H9 (cell line): ENCODE measurements around the gene TMEM54. TPM values are rescaled to one million over a fixed set of nuclear protein-coding genes. Genes with fewer than 3 reads are reported as not detected.

Source experiments
- DNase-seq: peaks from one replicate; pipeline ENCODE4 v3.0.0-alpha.2; 2017
- H2AFZ ChIP-seq: one replicate; pipeline ENCODE4 v1.6.1; 2013; ENCODE audit warnings: mild to moderate bottlenecking, low read length, control low read depth, moderate library complexity
- H2AK5ac ChIP-seq: 2 replicates; pipeline ENCODE4 v1.6.1; 2013; ENCODE audit warnings: low read length, control low read depth, mixed read lengths; ENCODE audit not compliant: insufficient read length
- H2BK120ac ChIP-seq: one replicate; pipeline ENCODE4 v1.6.1; 2013; ENCODE audit warnings: low read depth, mild to moderate bottlenecking, low read length, control low read depth, inconsistent platforms; ENCODE audit not compliant: poor library complexity, severe bottlenecking
- H2BK12ac ChIP-seq: 2 replicates; pipeline ENCODE4 v1.6.1; 2013; ENCODE audit warnings: low read length, control low read depth, mixed read lengths, low read depth; ENCODE audit not compliant: insufficient read length
- H2BK15ac ChIP-seq: 2 replicates; pipeline ENCODE4 v1.6.1; 2013; ENCODE audit warnings: low read depth, low read length, control low read depth
- H2BK20ac ChIP-seq: one replicate; pipeline ENCODE4 v1.6.1; 2013; ENCODE audit warnings: low read depth, mild to moderate bottlenecking, low read length, control low read depth, inconsistent platforms; ENCODE audit not compliant: poor library complexity, severe bottlenecking
- H2BK5ac ChIP-seq: 2 replicates; pipeline ENCODE4 v1.6.1; 2013; ENCODE audit warnings: low read length, control low read depth, mixed read lengths; ENCODE audit not compliant: insufficient read length
- H3K14ac ChIP-seq: 2 replicates; pipeline ENCODE4 v1.6.1; 2013; ENCODE audit warnings: low read length, control low read depth; ENCODE audit not compliant: insufficient read depth
- H3K18ac ChIP-seq: 2 replicates; pipeline ENCODE4 v1.6.1; 2013; ENCODE audit warnings: low read depth, mild to moderate bottlenecking, mixed read lengths, low read length, control low read depth; ENCODE audit not compliant: insufficient read length
- H3K23ac ChIP-seq: 2 replicates; pipeline ENCODE4 v1.6.1; 2013; ENCODE audit warnings: low read length, control low read depth, mixed read lengths, low read depth; ENCODE audit not compliant: insufficient read length
- H3K23me2 ChIP-seq: 2 replicates; pipeline ENCODE4 v1.6.1; 2013; ENCODE audit warnings: low read depth, mild to moderate bottlenecking, mixed read lengths, low read length, control low read depth; ENCODE audit not compliant: insufficient read length, poor library complexity, severe bottlenecking
- H3K27ac ChIP-seq: 2 replicates; pipeline ENCODE4 v1.5.1; 2013; ENCODE audit warnings: low read length, control low read depth, mixed read lengths, low read depth; ENCODE audit not compliant: insufficient read length
- H3K27me3 ChIP-seq: 2 replicates; pipeline ENCODE4 v1.6.1; 2013; ENCODE audit warnings: low read length, control low read depth, inconsistent platforms; ENCODE audit not compliant: insufficient read depth
- H3K4ac ChIP-seq: 2 replicates; pipeline ENCODE4 v1.6.1; 2013; ENCODE audit warnings: low read depth, mild to moderate bottlenecking, control low read depth, inconsistent platforms, low read length, moderate library complexity
- H3K4me1 ChIP-seq: 2 replicates; pipeline ENCODE4 v1.6.1; 2013; ENCODE audit warnings: low read length, control low read depth, inconsistent platforms; ENCODE audit not compliant: insufficient read depth
- H3K4me2 ChIP-seq: 2 replicates; pipeline ENCODE4 v1.6.1; 2013; ENCODE audit warnings: low read length, control low read depth, mixed read lengths; ENCODE audit not compliant: insufficient read length, insufficient read depth
- H3K56ac ChIP-seq: 2 replicates; pipeline ENCODE4 v1.6.1; 2013; ENCODE audit warnings: low read depth, mild to moderate bottlenecking, mixed read lengths, low read length, control low read depth; ENCODE audit not compliant: insufficient read length
- H3K79me1 ChIP-seq: 2 replicates; pipeline ENCODE4 v1.6.1; 2013; ENCODE audit warnings: low read depth, mild to moderate bottlenecking, moderate library complexity, low read length, control low read depth, inconsistent platforms; ENCODE audit not compliant: insufficient read depth, poor library complexity, severe bottlenecking
- H3K79me2 ChIP-seq: 2 replicates; pipeline ENCODE4 v1.6.1; 2013; ENCODE audit warnings: low read length, control low read depth, inconsistent platforms; ENCODE audit not compliant: insufficient read depth
- H3K9ac ChIP-seq: 2 replicates; pipeline ENCODE4 v1.6.1; 2013; ENCODE audit warnings: low read length, control low read depth, mixed read lengths; ENCODE audit not compliant: insufficient read length; ENCODE audit errors: extremely low read depth
- H3K9me3 ChIP-seq: one replicate; pipeline ENCODE4 v1.6.1; 2013; ENCODE audit warnings: low read depth, low read length, inconsistent platforms; ENCODE audit not compliant: control insufficient read depth
- H3T11ph ChIP-seq: one replicate; pipeline ENCODE4 v1.6.1; 2013; ENCODE audit warnings: mild to moderate bottlenecking, low read length, control low read depth, inconsistent platforms
- H4K20me1 ChIP-seq: one replicate; pipeline ENCODE4 v1.6.1; 2013; ENCODE audit not compliant: control insufficient read depth, insufficient read length, insufficient read depth
- H4K5ac ChIP-seq: 2 replicates; pipeline ENCODE4 v1.6.1; 2013; ENCODE audit warnings: low read depth, mild to moderate bottlenecking, mixed read lengths, low read length, control low read depth; ENCODE audit not compliant: insufficient read length
- H4K8ac ChIP-seq: replicated peaks from 2 replicates; pipeline ENCODE4 v1.6.1; 2013; ENCODE audit warnings: low read length, control low read depth, mixed read lengths, low read depth; ENCODE audit not compliant: insufficient read length
- H4K91ac ChIP-seq: 2 replicates; pipeline ENCODE4 v1.6.1; 2013; ENCODE audit warnings: low read depth, mild to moderate bottlenecking, moderate library complexity, mixed read lengths, low read length, control low read depth; ENCODE audit not compliant: insufficient read length
- H3K27ac Mint-ChIP-seq, 3 experiments: 2 replicates in 2 of 3; 3 replicates in 1 of 3; pipeline ENCODE4 v1.8.0; 2020 to 2021; ENCODE audit warnings: mixed read lengths in 3 of 3, mild to moderate bottlenecking in 1 of 3, moderate library complexity in 1 of 3
- H3K27me3 Mint-ChIP-seq: 2 replicates; pipeline ENCODE4 v1.8.0; 2021; ENCODE audit warnings: low read depth, mild to moderate bottlenecking, moderate library complexity, mixed read lengths
- H3K36me3 Mint-ChIP-seq, 3 experiments: 2 replicates in 2 of 3; 3 replicates in 1 of 3; pipeline ENCODE4 v1.8.0; 2020 to 2021; ENCODE audit warnings: low read depth in 3 of 3, mixed read lengths in 3 of 3; ENCODE audit not compliant: insufficient read depth in 1 of 3
- H3K4me1 Mint-ChIP-seq, 2 experiments: 2 replicates each; pipeline ENCODE4 v1.8.0; 2020; ENCODE audit warnings: mixed read lengths in 2 of 2
- H3K4me3 Mint-ChIP-seq, 2 experiments: 2 replicates in 1 of 2; 3 replicates in 1 of 2; pipeline ENCODE4 v1.8.0; 2020 to 2021; ENCODE audit warnings: mild to moderate bottlenecking in 2 of 2, mixed read lengths in 2 of 2, moderate library complexity in 1 of 2
- H3K9me3 Mint-ChIP-seq, 2 experiments: 2 replicates in 1 of 2; 3 replicates in 1 of 2; pipeline ENCODE4 v1.8.0; 2020; ENCODE audit warnings: mild to moderate bottlenecking in 2 of 2, mixed read lengths in 2 of 2, moderate library complexity in 1 of 2
- CTCF ChIP-seq: fragments of 200-600 bp; sonication (generic); conservative IDR thresholded peaks from 3 replicates; pipeline ENCODE4 v1.8.0; 2021; ENCODE audit warnings: antibody characterized with exemption, mild to moderate bottlenecking
- WGBS: extraction: QIAGEN DNeasy Blood & Tissue Kit; methylation state at CpG from one replicate; pipeline ENCODE4 v1.1.7; 2013; ENCODE audit warnings: missing lambda C conversion rate, low lambda C conversion rate, mixed read lengths; ENCODE audit not compliant: insufficient read length; ENCODE audit errors: extremely low coverage; 5-methylcytosine and 5-hydroxymethylcytosine counted together
- total RNA-seq: library from RNA; stranded (reverse); gene quantifications from 2 replicates; pipeline ENCODE4 v1.2.1, GENCODE V29; 2021

The TMEM54 gene
- total RNA-seq, 1 experiment from 2014 or later: 17.2 TPM

- no peak overlapping the region for H3K18ac ChIP-seq
- H3K9me3 ChIP-seq: no peaks in the 10 kb centered on the region
- DNase-seq: no peak
- H2AFZ ChIP-seq: no peak overlapping the region
- no peak overlapping the region for H3K56ac ChIP-seq
- no peak overlapping the region for H2BK20ac ChIP-seq
- no peaks in the 10 kb centered on the region for H3K79me2 ChIP-seq
- H4K91ac ChIP-seq: no peak overlapping the region
- no peak overlapping the region for H3K9ac ChIP-seq
- no peak overlapping the region for H3K14ac ChIP-seq
- H2BK15ac ChIP-seq: no peak overlapping the region; the same call in 1 of the 2 replicates
- H3K23me2 ChIP-seq: peaks cover 1% of the 10 kb centered on the region
- no peak overlapping the region for H3K27ac ChIP-seq
- H3K27me3 Mint-ChIP-seq: peaks cover 62% of the 10 kb centered on the region
- H3K23ac ChIP-seq: no peak overlapping the region
- no peak overlapping the region for H3K4me3 Mint-ChIP-seq
- no peaks in the 10 kb centered on the region for H3K79me1 ChIP-seq
- no peak overlapping the region for H3K4ac ChIP-seq
- H3K4me2 ChIP-seq: no peak overlapping the region
- no peak overlapping the region for H2AK5ac ChIP-seq
- no peak overlapping the region for H2BK120ac ChIP-seq
- H4K5ac ChIP-seq: no peak overlapping the region
- TF ChIP-seq CTCF: no peak
- H2BK12ac ChIP-seq: no peak overlapping the region
- H3K4me1 ChIP-seq: no peaks in the 10 kb centered on the region
- H3K4me1 Mint-ChIP-seq: peaks cover 7 to 12% of the 10 kb centered on the region in 2 experiments
- no peak overlapping the region for H3K27ac Mint-ChIP-seq
- peaks cover 0 to under 1% of the 10 kb centered on the region in 2 experiments; a peak in 2 of 5 replicates for H3K9me3 Mint-ChIP-seq
- no peak overlapping the region for H3T11ph ChIP-seq
- H4K20me1 ChIP-seq: no peaks in the 10 kb centered on the region
- no peaks in the 10 kb centered on the region for H3K36me3 Mint-ChIP-seq
- H2BK5ac ChIP-seq: no peak overlapping the region
- no CpG with 5 or more reads among the region's 11 CpGs for WGBS
- no peak overlapping the region for H4K8ac ChIP-seq
- peaks cover 13% of the 10 kb centered on the region; the same call in 1 of the 2 replicates for H3K27me3 ChIP-seq
Observed at GRCh38 chr1:32919811-32920733, 18.9 kb upstream of the TMEM54 start.
